Uterus (tissue), 4 donors: ENCODE results near the gene NDUFA8. TPM values are rescaled to one million over a fixed set of nuclear protein-coding genes. Genes with fewer than 3 reads are reported as not detected.

Experiments
- DNase-seq, 2 donors: peaks; one replicate each; pipeline ENCODE4 v3.0.0-alpha.2; 2019 to 2020
- H3K27ac ChIP-seq, 2 donors: fragments of 200-600 bp; sonication (generic); 1 replicate in 1 of 2; 2 replicates in 1 of 2; pipeline ENCODE4 v1.5.1; 2016 to 2018
- H3K27me3 ChIP-seq, 2 donors: fragments of 200-600 bp; sonication (generic); one replicate each; pipeline ENCODE4 v1.5.1; 2018 to 2019; ENCODE audit warnings: control low read depth in 1 of 2
- H3K36me3 ChIP-seq, 2 donors: fragments of 200-600 bp; sonication (generic); one replicate each; pipeline ENCODE4 v1.5.1; 2019; ENCODE audit warnings: control low read depth in 1 of 2
- H3K4me1 ChIP-seq, 2 donors: fragments of 200-600 bp; sonication (generic); one replicate each; pipeline ENCODE4 v1.5.1; 2018 to 2019; ENCODE audit warnings: control low read depth in 1 of 2
- H3K4me3 ChIP-seq, 2 donors: fragments of 200-600 bp; sonication (generic); 1 replicate in 1 of 2; 2 replicates in 1 of 2; pipeline ENCODE4 v1.5.1; 2018 to 2019; ENCODE audit warnings: mild to moderate bottlenecking in 1 of 2
- H3K9me3 ChIP-seq, 2 donors: fragments of 200-600 bp; sonication (generic); one replicate each; pipeline ENCODE4 v1.5.1; 2019; ENCODE audit warnings: control low read depth in 1 of 2
- CTCF ChIP-seq, 4 experiments: fragments of 200-600 bp in 2 of 4; fragments of 450-650 bp in 2 of 4; sonication (generic) in 2 of 4; IDR thresholded peaks; one replicate each; pipeline ENCODE4 v1.5.1; 2016 to 2019; ENCODE audit warnings: antibody characterized with exemption in 4 of 4, mild to moderate bottlenecking in 2 of 4, moderate library complexity in 1 of 4
- POLR2A ChIP-seq, 2 donors: fragments of 450-650 bp; IDR thresholded peaks; one replicate each; pipeline ENCODE4 v1.6.1; 2016; ENCODE audit warnings: antibody characterized with exemption in 2 of 2, mild to moderate bottlenecking in 1 of 2, moderate library complexity in 1 of 2
- intact Hi-C: fragments of 100-400 bp; cut with DNase I; formaldehyde crosslinking; loops from one replicate; pipeline ENCODE4 v1.15.1; 2023; ENCODE audit warnings: low total_unique reads
- total RNA-seq, 4 donors: library from RNA; depleted of rRNA in 3 of 4; stranded (reverse); fragments of >200 nt in 3 of 4; gene quantifications; one replicate each; pipeline versions ENCODE4 v1.1.0 to v1.2.4, GENCODE V29; 2014 to 2023
- donor health status: DM: yes; HTN: yes; CAD: no.

NDUFA8 gene
- total RNA-seq, 4 donors from 2014 or later, result 22.8 to 39.2 (median 31.4) TPM

GRCh38 chr9:122151267-122151828 is 8.2 kb downstream of the NDUFA8 start:
- DNase-seq, result no peak
- no peak overlapping the region for H3K27ac ChIP-seq
- no peaks in the 10 kb centered on the region for H3K9me3 ChIP-seq
- H3K27me3 ChIP-seq, result no peaks in the 10 kb centered on the region
- intact Hi-C loops, result no loop called here
- no peaks in the 10 kb centered on the region for H3K4me1 ChIP-seq
- H3K4me3 ChIP-seq, result no peak overlapping the region
- H3K36me3 ChIP-seq, result no peaks in the 10 kb centered on the region
- TF ChIP-seq POLR2A (IDR thresholded peaks at IDR 0.05) (no peak), CTCF (IDR thresholded peaks at IDR 0.05) (no peak)

DNA sequence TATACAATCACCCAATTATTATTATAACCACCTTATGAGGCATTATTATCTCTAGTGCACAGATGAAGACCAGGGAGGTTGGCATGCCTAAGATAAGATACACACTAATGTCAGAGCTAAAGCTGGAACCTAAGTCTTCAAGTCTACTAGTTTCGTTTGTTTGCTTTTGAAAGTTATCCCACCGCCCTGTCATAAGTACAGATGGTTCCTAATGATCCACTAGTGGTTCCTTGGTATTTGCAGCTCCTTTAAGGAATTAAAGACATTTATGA is 14.1 kb downstream of the NDUFA8 start:
- no peaks in the 10 kb centered on the region for H3K27me3 ChIP-seq
- no peaks in the 10 kb centered on the region for H3K4me1 ChIP-seq
- no peaks in the 10 kb centered on the region for H3K36me3 ChIP-seq
- TF ChIP-seq CTCF (IDR thresholded peaks at IDR 0.05) (no peak), POLR2A (IDR thresholded peaks at IDR 0.05) (no peak)
- H3K4me3 ChIP-seq, result no peak overlapping the region
- no peaks in the 10 kb centered on the region for H3K9me3 ChIP-seq
- intact Hi-C loops, result no loop called here
- H3K27ac ChIP-seq, result no peak overlapping the region
- no peak for DNase-seq

- Histone ChIP-seq H3K27me3 (no peaks in the 10 kb centered on the region), H3K36me3 (no peaks in the 10 kb centered on the region), H3K4me1 (no peaks in the 10 kb centered on the region), H3K27ac (no peak overlapping the region), H3K9me3 (no peaks in the 10 kb centered on the region), H3K4me3 (no peak overlapping the region)
- TF ChIP-seq CTCF (IDR thresholded peaks at IDR 0.05) (peak in 1 of 4 experiments; percentile 8), POLR2A (IDR thresholded peaks at IDR 0.05) (no peak)
- intact Hi-C loops, result no loop called here
- no peak for DNase-seq
Measured at GRCh38 chr9:122144836-122145591, 14.6 kb downstream of the NDUFA8 start.

DNA sequence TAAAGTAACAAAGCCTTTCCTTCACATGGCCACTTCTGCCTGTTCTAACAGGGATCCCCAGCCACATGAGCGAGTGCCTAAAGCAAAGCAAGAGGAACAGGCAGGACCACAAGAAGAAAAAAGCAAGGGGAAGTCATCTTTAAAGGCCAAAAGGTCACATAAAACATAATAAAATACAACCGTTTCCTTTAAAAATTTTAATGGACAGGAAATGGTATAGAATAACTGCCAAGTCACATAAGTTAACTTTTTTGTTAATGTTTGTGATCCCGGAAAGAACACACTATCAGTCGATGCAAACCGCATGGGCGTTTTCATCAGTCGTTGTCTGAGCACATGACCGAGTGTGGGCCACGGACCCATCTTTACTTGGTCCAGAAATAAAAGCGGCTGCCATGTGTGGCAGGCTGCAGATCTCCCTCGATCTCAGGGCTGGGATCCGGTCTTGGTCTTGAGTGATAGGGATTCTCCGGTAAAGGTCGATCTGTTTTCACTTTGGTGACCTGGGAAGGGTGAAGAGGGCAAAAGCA is 15.6 kb downstream of the NDUFA8 start:
- intact Hi-C loops, result no loop called here
- H3K4me3 ChIP-seq, result no peak overlapping the region
- no peaks in the 10 kb centered on the region for H3K36me3 ChIP-seq
- no peaks in the 10 kb centered on the region for H3K27me3 ChIP-seq
- H3K9me3 ChIP-seq, result no peaks in the 10 kb centered on the region
- no peaks in the 10 kb centered on the region for H3K4me1 ChIP-seq
- H3K27ac ChIP-seq, result no peak overlapping the region
- no peak for DNase-seq
- TF ChIP-seq CTCF (IDR thresholded peaks at IDR 0.05) (no peak), POLR2A (IDR thresholded peaks at IDR 0.05) (no peak)

DNA sequence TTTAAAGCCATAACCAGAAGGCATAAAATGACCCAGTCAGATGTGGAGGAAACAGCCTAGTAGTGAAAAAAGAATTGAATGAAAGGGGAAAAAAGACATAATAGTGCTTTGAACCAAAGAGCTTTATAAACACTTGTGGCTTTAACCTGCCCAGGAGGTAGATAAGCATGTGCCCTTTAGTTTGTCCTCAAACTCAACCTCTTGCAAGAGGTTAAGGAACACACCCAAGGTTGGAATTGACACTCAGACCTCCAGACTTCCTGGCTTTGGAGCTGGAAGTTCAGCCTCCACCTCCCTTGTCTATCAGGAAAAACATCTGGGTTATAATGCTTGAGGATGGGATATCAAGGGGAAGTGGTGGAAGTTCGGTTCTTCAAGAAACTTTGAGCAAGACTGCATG is 16.3 kb downstream of the NDUFA8 start:
- H3K27me3 ChIP-seq, result no peaks in the 10 kb centered on the region
- no peak for DNase-seq
- no peaks in the 10 kb centered on the region for H3K4me1 ChIP-seq
- no peaks in the 10 kb centered on the region for H3K36me3 ChIP-seq
- no peak overlapping the region for H3K27ac ChIP-seq
- intact Hi-C loops, result no loop called here
- no peaks in the 10 kb centered on the region for H3K9me3 ChIP-seq
- H3K4me3 ChIP-seq, result no peak overlapping the region
- no peak for TF ChIP-seq POLR2A (IDR thresholded peaks at IDR 0.05)
- no peak for TF ChIP-seq CTCF (IDR thresholded peaks at IDR 0.05)
